Measurements from ENCODE around the gene DCP2.
A peak's percentile ranks its signal among the peaks of the same experiment; 100 is the strongest.

The DCP2 gene

GRCh38 chr5:112976432-112977309 is at the start of gene DCP2:
DCP2 (plus strand) TSS chr5:112976798; CDS start chr5:112976934, 136 bp downstream.
- Mint-ChIP-seq H3K36me3 (no peaks in the 10 kb centered on the region), H3K4me1 (ENCODE audit: low read depth) (peaks cover 44% of the 10 kb centered on the region), H3K27me3 (no peaks in the 10 kb centered on the region), H3K9me3 (ENCODE audit: low read depth) (no peaks in the 10 kb centered on the region), H3K27ac (peak within 1 kb of the TSS; percentile 96), H3K4me3 (peak within 1 kb of the TSS; percentile 99)

GRCh38 chr5:112929336-112930081 is 47.1 kb upstream of the DCP2 start:
- peaks cover 49% of the 10 kb centered on the region for H3K4me1 Mint-ChIP-seq (ENCODE audit: low read depth)
- peaks cover 4% of the 10 kb centered on the region for H3K9me3 Mint-ChIP-seq (ENCODE audit: low read depth)
- no peaks in the 10 kb centered on the region for H3K27me3 Mint-ChIP-seq
- H3K4me3 Mint-ChIP-seq = peak overlapping the region; percentile 60
- peak overlapping the region; percentile 30 for H3K27ac Mint-ChIP-seq
- no peaks in the 10 kb centered on the region for H3K36me3 Mint-ChIP-seq

GRCh38 chr5:112930082-112930344 is 46.6 kb upstream of the DCP2 start:
- H3K27me3 Mint-ChIP-seq = no peaks in the 10 kb centered on the region
- H3K36me3 Mint-ChIP-seq = no peaks in the 10 kb centered on the region
- peaks cover 4% of the 10 kb centered on the region for H3K9me3 Mint-ChIP-seq (ENCODE audit: low read depth)
- peak overlapping the region; percentile 60 for H3K4me3 Mint-ChIP-seq
- H3K27ac Mint-ChIP-seq = peak overlapping the region; percentile 4
- peaks cover 49% of the 10 kb centered on the region for H3K4me1 Mint-ChIP-seq (ENCODE audit: low read depth)

- Mint-ChIP-seq H3K4me1 (ENCODE audit: low read depth) (peaks cover 49% of the 10 kb centered on the region), H3K36me3 (no peaks in the 10 kb centered on the region)
These were observed 45.1 kb upstream of the DCP2 start for GRCh38 chr5:112931473-112931872.

GRCh38 chr5:112933105-112933504 is 43.5 kb upstream of the DCP2 start:
- H3K9me3 Mint-ChIP-seq (ENCODE audit: low read depth) = peaks cover 4% of the 10 kb centered on the region
- no peaks in the 10 kb centered on the region for H3K36me3 Mint-ChIP-seq
- no peaks in the 10 kb centered on the region for H3K27me3 Mint-ChIP-seq
- H3K4me1 Mint-ChIP-seq (ENCODE audit: low read depth) = peaks cover 43% of the 10 kb centered on the region
- no peak overlapping the region for H3K4me3 Mint-ChIP-seq
- no peak overlapping the region for H3K27ac Mint-ChIP-seq

More at GRCh38 chr5:112931473-112931872, 45.1 kb upstream of the DCP2 start:
- H3K9me3 Mint-ChIP-seq (ENCODE audit: low read depth) = peaks cover 4% of the 10 kb centered on the region
- H3K27ac Mint-ChIP-seq = no peak overlapping the region
- H3K27me3 Mint-ChIP-seq = no peaks in the 10 kb centered on the region
- H3K4me3 Mint-ChIP-seq = no peak overlapping the region

GRCh38 chr5:112933651-112934365 is 42.8 kb upstream of the DCP2 start:
- Mint-ChIP-seq H3K36me3 (no peaks in the 10 kb centered on the region), H3K27me3 (no peaks in the 10 kb centered on the region), H3K9me3 (ENCODE audit: low read depth) (peaks cover 4% of the 10 kb centered on the region), H3K4me1 (ENCODE audit: low read depth) (peaks cover 36% of the 10 kb centered on the region), H3K27ac (no peak overlapping the region), H3K4me3 (no peak overlapping the region)

- Mint-ChIP-seq H3K4me1 (ENCODE audit: low read depth) (peaks cover 31% of the 10 kb centered on the region), H3K9me3 (ENCODE audit: low read depth) (peaks cover 4% of the 10 kb centered on the region), H3K27me3 (no peaks in the 10 kb centered on the region), H3K27ac (no peak overlapping the region), H3K36me3 (no peaks in the 10 kb centered on the region), H3K4me3 (no peak overlapping the region)
These were observed 42.3 kb upstream of the DCP2 start for GRCh38 chr5:112934366-112934663.

- H3K9me3 Mint-ChIP-seq (ENCODE audit: low read depth) = peaks cover 4% of the 10 kb centered on the region
- no peaks in the 10 kb centered on the region for H3K36me3 Mint-ChIP-seq
- peaks cover 19% of the 10 kb centered on the region for H3K4me1 Mint-ChIP-seq (ENCODE audit: low read depth)
- H3K27ac Mint-ChIP-seq = no peak overlapping the region
- H3K4me3 Mint-ChIP-seq = no peak overlapping the region
- H3K27me3 Mint-ChIP-seq = no peaks in the 10 kb centered on the region
These were observed 40.9 kb upstream of the DCP2 start for GRCh38 chr5:112935675-112936074.

- Mint-ChIP-seq H3K4me1 (ENCODE audit: low read depth) (peaks cover 7% of the 10 kb centered on the region), H3K27ac (no peak overlapping the region), H3K27me3 (no peaks in the 10 kb centered on the region), H3K4me3 (no peak overlapping the region), H3K9me3 (ENCODE audit: low read depth) (peaks cover 4% of the 10 kb centered on the region), H3K36me3 (no peaks in the 10 kb centered on the region)
These were observed 38.3 kb upstream of the DCP2 start for GRCh38 chr5:112938286-112938685.

- Mint-ChIP-seq H3K9me3 (ENCODE audit: low read depth) (no peaks in the 10 kb centered on the region), H3K36me3 (no peaks in the 10 kb centered on the region), H3K4me3 (no peak overlapping the region), H3K27ac (no peak overlapping the region), H3K27me3 (no peaks in the 10 kb centered on the region), H3K4me1 (ENCODE audit: low read depth) (no peaks in the 10 kb centered on the region)
These were observed 35.9 kb upstream of the DCP2 start for GRCh38 chr5:112940670-112941069.

- Mint-ChIP-seq H3K36me3 (peaks cover under 1% of the 10 kb centered on the region), H3K4me1 (ENCODE audit: low read depth) (peaks cover 8% of the 10 kb centered on the region), H3K27me3 (no peaks in the 10 kb centered on the region), H3K9me3 (ENCODE audit: low read depth) (no peaks in the 10 kb centered on the region), H3K27ac (no peak overlapping the region), H3K4me3 (no peak overlapping the region)
These were observed 28.1 kb upstream of the DCP2 start for GRCh38 chr5:112948458-112948857.

- H3K27ac Mint-ChIP-seq = no peak overlapping the region
- H3K9me3 Mint-ChIP-seq (ENCODE audit: low read depth) = no peaks in the 10 kb centered on the region
- no peak overlapping the region for H3K4me3 Mint-ChIP-seq
- peaks cover 4% of the 10 kb centered on the region for H3K4me1 Mint-ChIP-seq (ENCODE audit: low read depth)
- H3K27me3 Mint-ChIP-seq = no peaks in the 10 kb centered on the region
- peaks cover 2% of the 10 kb centered on the region for H3K36me3 Mint-ChIP-seq
These were observed 25.4 kb upstream of the DCP2 start for GRCh38 chr5:112951124-112951702.

- H3K4me1 Mint-ChIP-seq (ENCODE audit: low read depth) = peaks cover 13% of the 10 kb centered on the region
- no peak overlapping the region for H3K27ac Mint-ChIP-seq
- no peak overlapping the region for H3K4me3 Mint-ChIP-seq
- H3K36me3 Mint-ChIP-seq = peaks cover 2% of the 10 kb centered on the region
- H3K27me3 Mint-ChIP-seq = peaks cover 1% of the 10 kb centered on the region
- H3K9me3 Mint-ChIP-seq (ENCODE audit: low read depth) = no peaks in the 10 kb centered on the region
These were observed 20.0 kb upstream of the DCP2 start for GRCh38 chr5:112956606-112957005.

GRCh38 chr5:112957036-112957808 is 19.4 kb upstream of the DCP2 start:
- Mint-ChIP-seq H3K4me1 (ENCODE audit: low read depth) (peaks cover 13% of the 10 kb centered on the region), H3K4me3 (no peak overlapping the region), H3K27ac (no peak overlapping the region), H3K27me3 (peaks cover 1% of the 10 kb centered on the region), H3K36me3 (peaks cover 2% of the 10 kb centered on the region), H3K9me3 (ENCODE audit: low read depth) (no peaks in the 10 kb centered on the region)

Measured in activated naive CD8-positive, alpha-beta T cell (primary cell).